NCI-H446 treated with DMSO at 0.1 percent for 48 hours (cell line): ENCODE data around the gene BTBD19.
A peak's percentile ranks its signal among the peaks of the same experiment; 100 is the strongest.
"Not testable (repeated sequence)": the region's sequence is repeated elsewhere in the genome, so short reads cannot be mapped to it uniquely, and the experiment has no call there.

ENCODE experiments used
- DNase-seq: peaks from one replicate; lab custom pipeline; 2025; lab: John Stamatoyannopoulos, UW

Gene BTBD19

GRCh38 chr1:44828003-44828651, 19.8 kb downstream of the BTBD19 start:
- no peak for DNase-seq

DNA sequence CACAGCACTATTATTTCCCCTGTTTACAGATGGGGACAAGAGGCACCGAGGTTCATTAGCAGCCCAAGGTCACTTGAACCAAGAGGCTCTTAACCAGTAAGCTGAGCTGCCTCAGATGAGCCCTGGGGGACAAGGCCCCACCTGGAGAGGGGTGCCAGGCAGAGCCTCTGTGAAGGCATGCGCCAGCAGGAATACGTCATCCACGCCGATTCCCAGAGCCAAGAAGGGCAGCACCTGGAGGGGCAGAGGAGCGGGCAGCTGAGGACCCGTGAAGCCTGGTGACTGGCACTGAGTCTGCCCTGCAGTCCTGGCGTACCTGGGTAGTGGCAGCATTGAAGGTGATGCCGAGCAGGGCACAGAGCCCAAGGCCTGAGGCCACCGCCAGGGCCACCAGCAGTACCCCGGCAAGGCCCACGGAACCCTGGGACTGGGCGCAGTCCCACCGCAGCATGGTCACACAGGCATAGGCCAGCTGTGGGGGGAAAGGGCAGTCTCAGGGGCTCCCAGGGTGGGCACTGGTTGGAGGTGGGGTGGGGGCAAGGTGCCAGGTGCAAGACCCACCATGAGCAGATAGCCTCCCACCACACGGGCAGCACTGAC, 20.6 kb downstream of the BTBD19 start:
- DNase-seq = no peak

DNA sequence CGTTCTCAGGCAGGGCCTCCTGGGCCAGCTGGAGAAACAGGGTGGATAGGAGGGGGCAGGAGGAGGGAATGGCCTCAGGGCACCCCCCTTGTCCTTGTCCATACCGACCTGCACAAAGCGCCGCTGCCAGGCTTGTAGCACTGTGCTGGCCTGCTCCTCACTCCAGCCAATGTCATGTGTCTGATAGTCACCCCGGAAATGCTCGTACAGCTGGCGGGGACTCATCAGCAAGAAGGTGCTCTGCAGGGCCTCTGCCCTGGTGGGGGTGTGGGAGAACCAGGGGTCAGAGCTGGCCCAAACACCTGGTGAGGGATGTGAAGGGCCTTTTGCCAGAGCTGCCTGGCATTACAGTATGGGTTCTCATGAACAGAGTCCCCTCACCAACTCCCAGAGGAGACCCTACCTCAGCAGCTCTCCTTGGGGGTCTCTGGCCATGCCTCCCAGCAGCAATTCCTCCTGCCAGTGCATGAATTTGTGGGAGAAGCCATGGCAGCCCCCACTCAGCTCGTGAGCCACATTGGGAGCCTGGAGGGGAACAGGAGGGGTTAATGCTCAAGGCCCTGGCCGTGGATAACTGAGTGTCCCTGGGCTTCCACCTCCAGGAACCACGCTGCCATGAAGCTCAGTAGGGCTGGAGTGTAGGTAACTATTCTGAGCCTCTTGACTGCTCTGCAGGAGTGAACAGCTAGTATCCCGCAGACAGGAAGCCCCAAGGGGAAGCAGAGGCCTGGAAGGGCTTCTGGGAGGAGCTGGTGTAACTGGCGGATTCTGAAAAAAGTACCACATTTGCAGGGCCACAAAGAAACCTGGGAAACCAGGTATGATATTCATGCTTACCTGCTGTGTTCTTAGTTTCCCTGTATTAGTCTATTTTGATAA, 21.4 kb downstream of the BTBD19 start:
- no peak for DNase-seq

DNA sequence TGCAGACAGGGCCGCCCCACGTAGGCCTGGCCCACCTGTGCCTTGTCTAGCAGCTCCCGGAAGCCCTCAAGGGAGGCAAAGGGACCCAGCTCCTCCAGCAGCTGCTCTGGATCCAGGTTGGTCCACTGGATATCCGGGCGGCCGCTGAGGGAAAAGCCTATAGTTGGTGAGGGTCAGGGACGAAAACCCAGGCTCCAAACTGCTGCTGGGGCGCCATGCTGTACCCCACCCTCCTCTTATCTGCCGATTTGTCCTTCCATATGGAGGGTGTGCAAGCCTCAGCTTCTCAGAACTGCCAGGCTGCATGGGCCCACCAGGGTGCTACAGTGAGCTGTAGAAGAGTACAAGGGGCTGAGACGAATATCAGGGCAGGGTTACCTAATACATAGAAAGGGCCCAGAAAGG, 22.6 kb downstream of the BTBD19 start:
- no peak for DNase-seq

- no peak for DNase-seq
These were observed 23.2 kb downstream of the BTBD19 start for GRCh38 chr1:44831516-44831915.

DNA sequence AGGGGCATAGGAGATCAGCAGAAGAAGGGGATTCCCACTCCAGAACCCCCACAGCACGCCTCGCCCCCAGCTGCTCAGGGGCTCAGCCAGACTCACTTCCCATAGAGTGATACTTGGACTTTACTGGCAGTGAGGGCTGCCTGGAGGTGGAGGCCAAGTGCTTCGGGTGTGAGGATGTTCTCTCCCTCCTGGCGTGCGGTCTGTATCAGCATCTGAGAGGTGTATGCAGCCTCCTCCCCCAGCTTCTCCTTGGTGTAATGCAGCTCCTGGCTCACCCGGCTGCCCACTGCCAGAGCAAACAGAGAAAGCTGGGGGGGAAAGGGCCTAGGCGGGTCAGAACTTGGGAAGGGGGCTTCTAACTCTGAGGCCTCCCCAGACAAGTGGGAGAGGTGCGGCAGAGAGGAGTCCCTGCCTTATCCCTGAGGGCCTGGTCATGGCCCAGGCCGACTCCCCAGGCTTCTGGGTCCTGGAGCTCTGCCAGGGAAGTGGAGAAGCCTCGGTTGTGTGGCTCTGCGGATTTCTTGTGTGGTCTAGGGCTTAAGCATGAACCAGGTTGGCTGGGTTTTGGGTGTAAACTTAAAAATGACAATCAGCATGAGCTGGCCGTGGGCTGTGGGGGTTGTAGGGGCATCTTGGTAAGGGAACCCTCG, 23.9 kb downstream of the BTBD19 start:
- DNase-seq = no peak

- DNase-seq = no peak
These were observed 26.0 kb downstream of the BTBD19 start for GRCh38 chr1:44834328-44834727.

GRCh38 chr1:44835738-44836675, 27.7 kb downstream of the BTBD19 start:
- DNase-seq = peak; percentile 50

DNA sequence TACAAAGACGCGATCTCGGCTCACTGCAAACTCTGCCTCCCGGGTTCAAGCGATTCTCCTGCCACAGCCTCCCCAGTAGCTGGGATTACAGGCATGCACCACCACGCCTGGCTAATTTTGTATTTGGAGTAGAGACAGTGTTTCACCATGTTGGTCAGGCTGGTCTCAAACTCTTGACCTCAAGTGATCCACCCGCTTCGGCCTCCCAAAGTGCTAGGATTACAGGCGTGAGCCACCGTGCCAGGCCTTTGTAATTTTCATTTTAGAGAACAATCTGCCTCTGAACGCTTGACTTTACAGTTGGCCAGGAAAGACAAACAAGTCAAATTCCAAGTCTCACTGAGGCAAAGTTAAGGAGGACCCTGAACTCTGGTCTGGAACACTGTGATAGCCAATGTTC, 30.0 kb downstream of the BTBD19 start:
- not testable (repeated sequence) for DNase-seq

GRCh38 chr1:44839576-44839975, 31.3 kb downstream of the BTBD19 start:
- no peak for DNase-seq

GRCh38 chr1:44842486-44842861, 34.2 kb downstream of the BTBD19 start:
- no peak for DNase-seq

DNA sequence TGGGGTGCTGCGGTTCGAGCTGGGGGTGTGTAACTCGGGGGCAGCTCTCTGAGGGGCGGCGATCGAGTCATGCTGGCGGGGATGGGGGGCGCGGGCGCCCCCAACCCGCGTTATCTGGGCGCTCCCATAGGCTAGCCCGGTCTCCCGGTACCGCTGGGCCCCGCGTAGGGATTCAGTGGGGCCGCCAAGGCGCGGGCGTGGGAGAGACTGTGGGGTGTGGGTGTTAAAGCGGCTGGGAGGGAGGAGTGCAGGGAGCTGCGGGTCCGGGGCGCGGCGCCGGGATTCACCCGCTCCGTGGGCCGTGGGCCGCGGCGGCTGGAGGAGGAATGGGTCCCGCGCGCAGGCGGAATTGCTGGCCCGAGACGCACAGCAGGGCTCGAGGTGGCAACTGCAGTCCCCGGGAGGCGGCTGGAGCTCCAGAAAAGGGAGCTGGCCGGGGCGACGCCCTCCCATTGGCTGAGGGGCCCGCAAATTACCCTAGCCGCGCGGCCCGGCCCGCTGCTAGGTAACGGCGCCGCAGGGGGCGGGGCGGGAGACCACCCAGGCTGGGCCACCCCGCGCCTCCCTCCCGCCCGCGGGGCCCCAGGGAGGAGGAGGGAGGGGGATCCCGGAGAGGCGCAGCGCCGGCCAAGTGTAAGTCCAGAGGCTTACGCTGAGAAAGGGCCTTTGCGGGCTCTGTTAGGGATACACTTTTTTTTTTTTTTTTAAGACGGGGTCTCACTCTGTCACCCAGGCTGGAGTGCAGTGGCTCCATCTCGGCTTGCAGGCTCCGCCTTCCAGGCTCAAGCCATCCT, 34.7 kb downstream of the BTBD19 start, which contains the start of gene PTCH2:
TSS of gene PTCH2 (minus strand) at position 392 of the 794 bp plus-strand sequence. CDS start at position 71, 321 bp downstream.
- no peak for DNase-seq

- no peak for DNase-seq
These were observed 38.7 kb downstream of the BTBD19 start for GRCh38 chr1:44846985-44847384.

DNA sequence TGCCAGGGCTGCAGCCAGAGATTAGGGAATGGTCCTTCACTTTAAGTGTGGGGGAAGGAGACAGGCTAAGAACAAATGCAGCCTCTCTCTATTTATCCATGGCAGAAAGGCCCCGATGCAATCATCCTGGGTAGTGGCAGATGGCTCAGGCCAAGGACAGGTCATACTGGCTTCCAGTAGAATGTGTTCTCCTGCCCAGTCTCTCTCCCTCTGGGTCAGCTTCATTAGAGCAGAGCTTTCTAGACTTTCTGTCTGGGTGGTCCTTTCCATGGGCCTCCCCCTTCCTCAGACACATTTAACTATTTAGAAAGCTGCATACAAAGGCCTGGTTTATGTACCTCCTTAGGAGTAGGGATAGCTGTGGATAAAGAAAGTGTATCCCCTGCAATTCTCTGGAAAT, 39.5 kb downstream of the BTBD19 start:
- no peak for DNase-seq

- DNase-seq = no peak
These were observed 40.3 kb downstream of the BTBD19 start for GRCh38 chr1:44848456-44849181.

DNA sequence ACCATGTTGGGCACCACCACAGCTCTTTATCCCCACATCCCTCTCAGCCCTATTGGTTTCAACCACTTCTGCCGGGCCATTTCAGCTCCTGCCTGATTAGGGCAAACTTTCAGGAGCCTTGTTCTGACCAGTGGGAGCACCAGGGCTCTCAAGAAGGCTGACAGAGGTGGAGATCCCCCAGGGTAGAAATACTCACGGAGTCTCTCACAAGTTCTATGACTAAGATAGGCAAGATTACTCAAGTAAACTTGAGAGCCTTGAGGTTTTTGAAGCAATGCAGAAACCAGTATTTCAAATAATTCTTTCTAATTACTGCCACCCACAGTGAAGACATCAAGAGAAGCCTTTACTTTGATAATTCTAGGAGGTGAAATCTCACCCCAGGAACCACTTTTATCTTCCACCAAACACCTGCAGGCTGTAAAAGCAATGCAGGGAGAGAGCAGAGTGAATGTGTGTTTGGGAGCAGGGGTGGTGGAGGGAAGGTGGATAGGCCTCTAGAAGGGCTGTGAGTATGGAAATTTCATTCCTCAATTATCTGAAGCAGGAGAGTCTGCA, 41.3 kb downstream of the BTBD19 start:
- no peak for DNase-seq

DNA sequence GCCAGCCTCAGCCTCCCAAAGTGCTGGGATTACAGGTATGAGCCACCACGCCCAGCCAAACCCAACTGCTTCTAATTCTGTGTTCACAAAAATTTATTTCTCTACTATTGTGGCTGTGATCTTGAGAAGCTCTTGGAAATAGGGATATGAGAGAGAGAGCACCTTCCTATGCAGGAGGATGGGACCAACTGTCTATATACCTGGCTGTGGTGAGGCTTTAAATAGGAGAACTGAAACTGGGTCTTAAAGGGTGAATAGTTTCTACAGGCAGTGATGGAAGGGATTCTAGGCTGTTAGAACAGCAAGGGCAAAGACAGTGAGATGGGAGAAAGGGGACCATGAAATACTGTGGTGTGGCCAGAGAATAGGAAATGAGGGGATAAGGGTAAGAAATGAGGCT, 43.0 kb downstream of the BTBD19 start:
- no peak for DNase-seq

GRCh38 chr1:44853201-44853600, 44.9 kb downstream of the BTBD19 start:
- DNase-seq = no peak

- no peak for DNase-seq
These were observed 46.6 kb downstream of the BTBD19 start for GRCh38 chr1:44854970-44855369.

DNA sequence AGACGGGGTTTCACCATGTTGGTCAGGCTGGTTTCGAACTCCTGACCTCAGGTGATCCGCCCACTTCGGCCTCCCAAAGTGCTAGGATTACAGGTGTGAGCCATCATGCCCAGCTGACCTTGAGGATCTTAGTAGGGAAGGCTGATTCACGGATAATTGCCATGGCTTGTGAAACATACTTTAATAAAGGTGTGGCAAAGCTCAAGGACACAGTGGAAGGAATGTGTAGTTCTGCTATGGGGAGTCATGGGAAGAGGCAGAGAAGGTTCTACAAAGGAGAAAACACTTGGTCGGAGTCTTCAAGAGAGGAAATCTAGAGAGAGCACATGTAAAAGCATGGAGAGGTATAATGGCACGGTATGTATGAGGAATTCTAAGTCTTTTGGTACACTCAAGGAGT, 47.4 kb downstream of the BTBD19 start:
- DNase-seq = no peak
